GM12801 (cell line): ENCODE measurements around the gene GDF9.

Source experiments
- TF ChIP-seq, protein P1 (sequence below): IDR thresholded peaks from one replicate; pipeline ENCODE4 v1.5.1; 2011; ENCODE audit warnings: control low read depth; ENCODE audit not compliant: insufficient read length; ENCODE audit errors: extremely low read depth

GDF9 gene

DNA sequence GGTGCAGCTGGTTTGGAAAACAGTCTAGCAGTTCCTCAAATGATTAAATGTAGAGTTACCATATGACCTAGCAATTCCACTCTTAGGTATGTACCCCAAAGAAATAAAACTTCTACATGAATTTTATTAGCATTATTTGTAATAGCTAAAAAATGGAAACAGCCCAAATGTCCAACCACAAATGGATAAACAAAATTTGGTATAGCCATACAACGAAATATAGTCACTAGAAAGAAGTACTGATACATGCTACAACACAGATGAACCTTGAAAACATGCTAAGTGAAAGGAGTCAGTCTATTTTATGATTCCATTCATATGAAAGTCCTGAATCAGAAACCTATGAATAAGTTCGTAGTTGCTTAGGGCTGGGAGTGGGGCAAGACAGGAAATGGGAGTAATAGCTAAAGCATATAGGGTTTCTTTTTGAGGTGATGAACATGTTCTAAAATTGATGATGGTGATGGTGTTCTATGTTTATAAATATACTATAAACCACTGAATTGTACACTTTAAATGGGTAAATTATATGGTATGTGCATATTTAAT is 6.3 kb downstream of the GDF9 start:
- TF ChIP-seq, protein P1, sequence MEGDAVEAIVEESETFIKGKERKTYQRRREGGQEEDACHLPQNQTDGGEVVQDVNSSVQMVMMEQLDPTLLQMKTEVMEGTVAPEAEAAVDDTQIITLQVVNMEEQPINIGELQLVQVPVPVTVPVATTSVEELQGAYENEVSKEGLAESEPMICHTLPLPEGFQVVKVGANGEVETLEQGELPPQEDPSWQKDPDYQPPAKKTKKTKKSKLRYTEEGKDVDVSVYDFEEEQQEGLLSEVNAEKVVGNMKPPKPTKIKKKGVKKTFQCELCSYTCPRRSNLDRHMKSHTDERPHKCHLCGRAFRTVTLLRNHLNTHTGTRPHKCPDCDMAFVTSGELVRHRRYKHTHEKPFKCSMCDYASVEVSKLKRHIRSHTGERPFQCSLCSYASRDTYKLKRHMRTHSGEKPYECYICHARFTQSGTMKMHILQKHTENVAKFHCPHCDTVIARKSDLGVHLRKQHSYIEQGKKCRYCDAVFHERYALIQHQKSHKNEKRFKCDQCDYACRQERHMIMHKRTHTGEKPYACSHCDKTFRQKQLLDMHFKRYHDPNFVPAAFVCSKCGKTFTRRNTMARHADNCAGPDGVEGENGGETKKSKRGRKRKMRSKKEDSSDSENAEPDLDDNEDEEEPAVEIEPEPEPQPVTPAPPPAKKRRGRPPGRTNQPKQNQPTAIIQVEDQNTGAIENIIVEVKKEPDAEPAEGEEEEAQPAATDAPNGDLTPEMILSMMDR = no peak

DNA sequence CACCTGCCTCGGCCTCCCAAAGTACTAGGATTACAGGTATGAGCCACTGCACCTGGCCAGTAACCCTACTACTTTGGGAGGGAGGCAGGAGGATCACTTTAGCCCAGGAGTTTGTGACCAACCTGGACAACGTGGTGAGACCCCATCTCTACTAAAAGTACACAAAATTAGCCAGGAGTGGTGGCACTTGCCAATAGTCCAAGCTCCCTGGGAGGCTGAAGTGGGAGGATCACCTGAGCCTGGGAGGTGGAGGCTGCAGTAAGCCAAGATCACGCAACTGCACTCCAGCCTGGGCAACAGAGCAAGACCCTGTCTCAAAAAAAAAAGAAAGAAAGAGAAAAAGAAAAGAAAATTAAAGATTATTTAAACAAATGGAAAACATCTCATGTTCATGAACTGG is 10.3 kb downstream of the GDF9 start:
- TF ChIP-seq, protein P1 = no peak

DNA sequence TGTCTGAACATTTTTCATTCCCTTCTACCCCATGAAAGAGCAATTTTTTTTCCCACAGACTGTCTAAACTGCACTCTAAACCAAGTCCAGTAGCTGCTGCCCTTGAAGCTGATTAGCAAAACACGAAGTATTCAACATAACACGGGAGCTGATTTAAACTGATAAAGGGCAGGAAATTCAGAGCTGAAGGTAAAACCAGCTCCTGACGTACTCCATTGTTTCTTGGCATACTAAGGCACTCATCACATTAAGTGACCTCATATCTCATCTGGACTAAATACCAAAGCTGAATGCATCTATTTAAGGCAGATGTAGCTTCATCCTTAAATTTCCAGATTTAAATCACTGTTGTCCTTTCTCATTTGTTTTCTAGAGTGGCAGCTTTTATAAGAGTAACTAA is 12.0 kb downstream of the GDF9 start:
- TF ChIP-seq, protein P1 = no peak

DNA sequence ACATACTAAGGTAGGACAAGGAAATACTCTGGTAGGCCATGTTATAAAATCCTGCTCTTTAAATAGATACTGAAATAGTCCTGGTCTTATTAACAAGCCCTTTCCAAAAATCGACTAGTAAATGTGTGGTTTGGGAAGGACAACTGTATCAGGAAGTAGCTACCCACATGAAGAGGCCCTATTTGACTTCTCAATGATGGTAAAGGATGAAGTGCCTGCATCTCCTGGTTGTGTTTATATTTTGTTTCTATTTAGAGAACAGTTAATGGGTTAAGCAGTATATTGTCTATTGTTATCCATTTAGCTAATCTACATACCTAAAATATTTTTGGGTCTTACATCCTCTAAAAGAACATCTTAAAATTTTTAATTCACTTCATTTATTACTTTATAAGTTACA is 12.5 kb downstream of the GDF9 start:
- TF ChIP-seq, protein P1 = no peak

DNA sequence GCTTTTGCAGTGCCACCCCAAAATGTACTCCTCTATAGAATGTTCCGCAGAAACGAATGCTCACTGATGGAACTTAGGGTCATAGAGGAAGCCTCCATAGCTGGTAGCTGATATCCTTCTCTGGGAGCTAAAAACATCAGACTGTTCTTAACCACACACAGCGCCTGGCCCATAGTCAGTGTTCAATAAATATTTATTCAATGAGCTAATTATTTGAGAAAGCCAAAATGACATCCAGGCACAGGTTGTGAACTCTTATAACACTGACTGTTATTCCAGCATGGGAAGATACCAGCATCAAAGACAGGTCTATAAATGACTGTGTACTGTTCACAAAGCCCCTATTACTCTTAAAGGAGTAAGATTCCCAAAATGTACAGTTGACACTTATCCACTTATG is 12.9 kb downstream of the GDF9 start:
- TF ChIP-seq, protein P1 = no peak

DNA sequence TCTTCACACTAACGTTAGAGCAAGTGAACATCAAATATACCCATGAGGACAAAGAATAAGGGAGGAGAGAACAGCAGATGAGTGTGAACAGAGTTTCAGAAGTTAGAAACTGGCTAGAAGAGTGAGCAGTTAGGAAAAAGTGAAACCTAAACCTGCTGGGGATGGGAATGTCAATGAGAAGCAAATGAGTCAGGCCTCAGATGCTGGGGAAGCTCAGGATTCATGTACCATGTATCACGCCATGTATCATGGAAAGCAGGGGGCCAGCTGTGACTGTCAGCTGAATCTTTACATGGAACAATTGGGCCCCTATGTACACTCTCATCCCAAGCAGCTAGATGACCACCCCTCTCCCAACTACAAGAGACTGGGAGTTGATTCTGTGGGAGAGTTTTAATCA is 16.2 kb downstream of the GDF9 start:
- TF ChIP-seq, protein P1 = no peak

DNA sequence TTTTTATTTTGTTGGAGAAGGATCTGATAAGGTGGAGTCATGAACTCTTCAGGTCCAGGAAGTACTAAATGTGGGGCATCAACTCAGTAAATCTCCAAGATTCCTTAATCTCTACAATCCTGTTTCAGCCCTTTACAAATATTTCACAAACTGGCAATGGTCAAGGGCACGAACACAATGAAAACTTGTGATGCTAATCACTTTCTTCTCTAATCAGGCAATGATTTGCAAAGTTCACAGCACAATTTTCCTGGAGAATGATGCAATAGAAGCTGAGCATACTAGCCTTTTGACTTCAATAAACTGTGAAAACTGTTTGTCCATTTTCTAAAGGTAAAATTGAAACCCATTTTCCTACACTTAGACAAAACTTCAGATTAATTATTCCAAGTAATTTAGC is 16.9 kb downstream of the GDF9 start:
- TF ChIP-seq, protein P1 = no peak

DNA sequence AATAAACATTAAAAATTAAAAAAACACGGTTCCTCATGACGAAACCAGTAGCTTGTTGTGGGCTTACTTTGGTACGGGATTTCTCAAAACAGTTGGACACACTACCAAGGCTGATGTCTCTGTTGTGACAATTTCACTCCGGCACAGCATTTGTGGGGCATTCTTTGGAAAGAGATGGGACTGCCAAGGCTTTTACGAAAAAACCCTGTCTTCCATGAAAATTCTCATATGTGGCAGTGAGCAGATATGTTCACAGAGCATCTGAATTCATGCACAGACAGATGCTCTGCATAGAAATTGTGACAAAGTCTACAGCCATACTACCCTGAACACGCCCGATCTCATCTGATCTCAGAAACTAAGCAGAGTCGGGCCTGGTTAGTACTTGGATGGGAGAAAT is 18.0 kb downstream of the GDF9 start:
- TF ChIP-seq, protein P1 = no peak
